ENCODE data around the gene MCTP1.

DNA sequence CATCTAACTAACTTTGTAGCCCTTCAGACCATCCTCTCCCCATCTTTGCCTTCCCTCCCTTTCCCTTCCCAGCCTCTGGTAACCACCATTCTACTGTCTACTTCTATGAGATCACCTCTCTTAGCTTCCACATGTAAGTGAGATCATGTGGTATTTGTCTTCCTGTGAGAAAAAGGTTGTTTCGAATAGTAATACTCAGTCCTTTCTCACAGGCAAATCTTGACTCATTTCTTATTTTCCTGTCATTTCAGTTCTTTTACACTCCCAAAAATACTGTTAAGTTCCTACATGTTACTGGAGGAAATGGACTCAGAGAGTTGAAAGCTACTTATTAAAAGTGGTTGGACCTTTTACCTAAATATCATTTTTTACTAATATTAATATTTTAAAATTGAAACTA is 584.3 kb downstream of the MCTP1 start:
- TF ChIP-seq CTCF (conservative IDR thresholded peaks at IDR 0.05 in 1 of 2, IDR thresholded peaks at IDR 0.05 in 1 of 2; ENCODE audit: extremely low read depth in 1 of 2, insufficient read depth in 1 of 2, low read depth in 1 of 2, low read length in 2 of 2) (no peak), EZH2 (IDR thresholded peaks at IDR 0.05; ENCODE audit: borderline replicate concordance, low read length) (no peak)

All from mammary epithelial cell (primary cell).